Gastrocnemius medialis (tissue), 4 donors: ENCODE results near the gene CERCAM. TPM values are rescaled to one million over a fixed set of nuclear protein-coding genes. Genes with fewer than 3 reads are reported as not detected.

Source experiments
- ATAC-seq, 2 donors: fragments of 150-250 bp; one replicate each; pipeline ENCODE4 v1.9.1; 2016
- DNase-seq, 2 donors: peaks; one replicate each; pipeline ENCODE4 v3.0.0-alpha.2; 2019
- H3K27ac ChIP-seq, 4 donors: fragments of 200-600 bp; sonication (generic); 1 replicate in 1 of 4; 2 replicates in 3 of 4; pipeline ENCODE4 v1.5.1; 2016 to 2018; ENCODE audit warnings: mild to moderate bottlenecking in 2 of 4, moderate library complexity in 1 of 4
- H3K27me3 ChIP-seq, 3 donors: fragments of 200-600 bp; sonication (generic) in 2 of 3; 1 replicate in 1 of 3; 2 replicates in 2 of 3; pipeline versions ENCODE4 v1.5.1 to v1.6.0; 2016 to 2019; ENCODE audit warnings: mild to moderate bottlenecking in 1 of 3, moderate library complexity in 1 of 3
- H3K36me3 ChIP-seq, 2 donors: fragments of 200-600 bp; sonication (generic) in 1 of 2; one replicate each; pipeline ENCODE4 v1.5.1; 2017 to 2018
- H3K4me1 ChIP-seq, 2 donors: fragments of 200-600 bp; sonication (generic) in 1 of 2; one replicate each; pipeline ENCODE4 v1.5.1; 2016 to 2017; ENCODE audit warnings: mild to moderate bottlenecking in 2 of 2
- H3K4me3 ChIP-seq, 4 donors: fragments of 200-600 bp; sonication (generic) in 3 of 4; 1 replicate in 1 of 4; 2 replicates in 3 of 4; pipeline ENCODE4 v1.5.1; 2016 to 2019; ENCODE audit warnings: mild to moderate bottlenecking in 2 of 4
- H3K9me3 ChIP-seq, 3 donors: fragments of 200-600 bp; sonication (generic) in 2 of 3; 1 replicate in 1 of 3; 2 replicates in 2 of 3; pipeline ENCODE4 v1.5.1; 2016 to 2019
- CTCF ChIP-seq, 5 experiments: fragments of 450-650 bp in 3 of 5; fragments of 200-600 bp in 2 of 5; sonication (generic) in 2 of 5; IDR thresholded peaks in 4 of 5; conservative IDR thresholded peaks in 1 of 5; 1 replicate in 4 of 5; 2 replicates in 1 of 5; pipeline ENCODE4 v1.5.1; 2016 to 2019; ENCODE audit warnings: antibody characterized with exemption in 5 of 5, mild to moderate bottlenecking in 3 of 5, moderate library complexity in 3 of 5
- POLR2A ChIP-seq, 2 donors: fragments of 450-650 bp; IDR thresholded peaks; one replicate each; pipeline ENCODE4 v1.6.1; 2017; ENCODE audit warnings: antibody characterized with exemption in 2 of 2, mild to moderate bottlenecking in 2 of 2, moderate library complexity in 2 of 2
- in situ Hi-C, 4 donors: fragments of 200-750 bp; cut with MboI; loops; one replicate each; pipeline versions ENCODE4 v1.15.0 to v1.8.0; 2017; ENCODE audit warnings: low sequenced_read_pairs in 4 of 4
- intact Hi-C: fragments of 100-400 bp; cut with DNase I; formaldehyde crosslinking; loops from one replicate; pipeline ENCODE4 v1.15.1; 2023; ENCODE audit warnings: low total_unique reads
- total RNA-seq, 4 donors: library from RNA; depleted of rRNA; stranded (reverse); fragments of >200 nt; gene quantifications; one replicate each; pipeline versions ENCODE4 v1.1.0 to v1.2.3, GENCODE V29; 2016

CERCAM gene
- total RNA-seq, 4 donors from 2014 or later = 1.1 to 6.1 (median 2.3) TPM

- ATAC-seq (peak; percentile 36 to 75), DNase-seq (peak in 1 of 2 donors; percentile 14)
- Histone ChIP-seq H3K36me3 (no peaks in the 10 kb centered on the region), H3K27ac (peak overlapping the region in 3 of 4 donors; percentile 29 to 57 (median 48)), H3K4me1 (no peaks in the 10 kb centered on the region), H3K27me3 (peaks cover 0 to 5% (median 3%) of the 10 kb centered on the region in 3 donors), H3K9me3 (no peaks in the 10 kb centered on the region), H3K4me3 (peak overlapping the region in 1 of 4 donors; percentile 7)
- intact Hi-C loops (no loop called here), in situ Hi-C loops (no loop called here)
- TF ChIP-seq POLR2A (IDR thresholded peaks at IDR 0.05) (no peak), CTCF (IDR thresholded peaks at IDR 0.05 in 4 of 5, conservative IDR thresholded peaks at IDR 0.05 in 1 of 5) (no peak)
Observed at GRCh38 chr9:128396970-128397613, 23.6 kb upstream of the CERCAM start.

GRCh38 chr9:128397831-128398230 is 22.8 kb upstream of the CERCAM start:
- intact Hi-C loops = no loop called here
- no peak for TF ChIP-seq CTCF (IDR thresholded peaks at IDR 0.05 in 4 of 5, conservative IDR thresholded peaks at IDR 0.05 in 1 of 5)
- no peak for TF ChIP-seq POLR2A (IDR thresholded peaks at IDR 0.05)

GRCh38 chr9:128399861-128400260 is 20.8 kb upstream of the CERCAM start:
- ATAC-seq (no peak), DNase-seq (no peak)
- Histone ChIP-seq H3K4me1 (no peaks in the 10 kb centered on the region), H3K27ac (no peak overlapping the region), H3K27me3 (peaks cover 0 to 5% (median 3%) of the 10 kb centered on the region in 3 donors), H3K36me3 (no peaks in the 10 kb centered on the region), H3K4me3 (no peak overlapping the region), H3K9me3 (no peaks in the 10 kb centered on the region)
- no peak for TF ChIP-seq POLR2A (IDR thresholded peaks at IDR 0.05)
- no peak for TF ChIP-seq CTCF (IDR thresholded peaks at IDR 0.05 in 4 of 5, conservative IDR thresholded peaks at IDR 0.05 in 1 of 5)
- in situ Hi-C loops = no loop called here
- intact Hi-C loops = no loop called here

More at GRCh38 chr9:128397831-128398230, 22.8 kb upstream of the CERCAM start:
- ATAC-seq (no peak), DNase-seq (no peak)
- no peak overlapping the region for H3K4me3 ChIP-seq
- no peaks in the 10 kb centered on the region for H3K4me1 ChIP-seq
- no peaks in the 10 kb centered on the region for H3K9me3 ChIP-seq
- H3K27me3 ChIP-seq = peaks cover 0 to 5% (median 3%) of the 10 kb centered on the region in 3 donors
- in situ Hi-C loops = no loop called here
- peak overlapping the region in 1 of 4 donors; percentile 48 for H3K27ac ChIP-seq
- no peaks in the 10 kb centered on the region for H3K36me3 ChIP-seq

GRCh38 chr9:128404560-128404959 is 16.1 kb upstream of the CERCAM start:
- TF ChIP-seq CTCF (IDR thresholded peaks at IDR 0.05 in 4 of 5, conservative IDR thresholded peaks at IDR 0.05 in 1 of 5) (no peak), POLR2A (IDR thresholded peaks at IDR 0.05) (no peak)
- DNase-seq (no peak), ATAC-seq (no peak)
- Histone ChIP-seq H3K9me3 (no peaks in the 10 kb centered on the region), H3K27ac (no peak overlapping the region), H3K4me1 (no peaks in the 10 kb centered on the region), H3K36me3 (no peaks in the 10 kb centered on the region), H3K4me3 (no peak overlapping the region), H3K27me3 (peaks cover 0 to 11% (median 7%) of the 10 kb centered on the region in 3 donors)
- in situ Hi-C loops (no loop called here), intact Hi-C loops (no loop called here)
